H1 (cell line): ENCODE results near the gene SPOPL. TPM values are rescaled to one million over a fixed set of nuclear protein-coding genes. Genes with fewer than 3 reads are reported as not detected.

Experiments used
- BACH1 ChIP-seq: IDR thresholded peaks from 2 replicates; pipeline ENCODE4 v1.6.1; 2012; ENCODE audit warnings: low read length, improper control_type of control experiment
- GABPA ChIP-seq: IDR thresholded peaks from 2 replicates; pipeline ENCODE4 v1.6.1; 2011; ENCODE audit warnings: mild to moderate bottlenecking, low read length, moderate library complexity, borderline replicate concordance; ENCODE audit not compliant: insufficient read depth
- KDM1A ChIP-seq: fragments of 200-600, 300-600 bp; sonication (generic); IDR thresholded peaks from 2 replicates; pipeline ENCODE4 v1.7.1; 2016; ENCODE audit warnings: mild to moderate bottlenecking, low read length, borderline replicate concordance
- PHF8 ChIP-seq: fragments of 200-600 bp; sonication (generic); conservative IDR thresholded peaks from 2 replicates; pipeline ENCODE4 v1.7.1; 2012; ENCODE audit warnings: low read depth, mild to moderate bottlenecking, inconsistent platforms, low read length, moderate library complexity
- SIN3A ChIP-seq, 2 experiments: IDR thresholded peaks in 1 of 2; conservative IDR thresholded peaks in 1 of 2; 2 replicates each; pipeline ENCODE4 v1.6.1; 2011 to 2012; ENCODE audit warnings: low read length in 2 of 2, improper control_type of control experiment in 1 of 2, low read depth in 1 of 2, mild to moderate bottlenecking in 1 of 2
- SUZ12 ChIP-seq: fragments of 200-600 bp; sonication (generic); IDR thresholded peaks from 2 replicates; pipeline ENCODE4 v1.6.1; 2012; ENCODE audit warnings: mild to moderate bottlenecking, inconsistent platforms, low read length, moderate library complexity, mixed read lengths
- TAF7 ChIP-seq: optimal IDR thresholded peaks from 2 replicates; pipeline ENCODE3; 2011; ENCODE audit warnings: low read depth, mild to moderate bottlenecking, inconsistent platforms, low read length, moderate library complexity, borderline replicate concordance
- polyA plus RNA-seq, 7 experiments: library from polyadenylated mRNA; depleted of rRNA in 3 of 7; stranded (reverse) in 5 of 7; unstranded in 2 of 7; fragments of >200 nt in 5 of 7; fragments of 200-250 nt in 2 of 7; gene quantifications; 1 replicate in 5 of 7; 2 replicates in 1 of 7; 4 replicates in 1 of 7; pipeline versions ENCODE4 v1.2.1 to v1.2.3, GENCODE V29; 2011 to 2013; ENCODE audit warnings: missing spikeins in 2 of 7, mixed read lengths in 2 of 7
- total RNA-seq: library from RNA; stranded (reverse); fragmentation: NEBNext Ultra II Directional; extraction: Animal tissue kit (Norgen Biotek cat#: 25700); gene quantifications from 2 replicates; pipeline ENCODE4 v1.2.1, GENCODE V29; 2021
- TF ChIP-seq, protein P1 (sequence below): fragments of 300-600 bp; sonication (generic); IDR thresholded peaks from 2 replicates; pipeline ENCODE4 v1.7.1; 2012; ENCODE audit warnings: low read length, moderate library complexity, mild to moderate bottlenecking, inconsistent platforms; ENCODE audit not compliant: insufficient replicate concordance
- TF ChIP-seq, protein P2 (sequence below): IDR thresholded peaks from 2 replicates; pipeline ENCODE4 v1.6.1; 2012; ENCODE audit warnings: low read length, inconsistent platforms

Gene SPOPL
- total and polyA plus RNA-seq, 2 of the 8 experiments (the other 6 are each of a cell fraction or from before 2014, with no cell fraction given), result 1.9 to 14.5 TPM

DNA sequence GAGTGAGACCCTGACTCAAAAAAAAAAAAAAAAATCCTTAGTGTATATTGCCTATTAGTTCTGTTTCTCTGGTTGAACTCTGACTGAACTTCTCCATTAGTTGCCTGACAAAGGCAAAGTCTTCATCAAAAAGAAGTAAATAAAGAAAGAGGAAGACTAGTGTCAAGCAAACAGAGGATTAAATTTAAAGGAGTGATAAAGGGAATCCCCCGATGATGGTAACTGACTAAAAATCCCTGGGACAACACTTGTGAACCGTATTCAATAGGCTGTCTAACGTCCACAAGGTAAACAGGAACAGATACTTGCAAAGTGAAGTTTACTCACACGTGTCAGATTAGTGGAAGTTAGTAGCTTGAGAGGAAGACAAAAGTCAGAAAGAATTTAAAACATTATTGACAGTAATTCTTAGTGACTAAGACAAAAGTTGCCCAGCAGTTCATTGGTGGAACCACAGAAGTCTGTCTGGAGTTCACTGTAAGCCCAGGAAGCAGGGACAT is 26.2 kb upstream of the SPOPL start (continued):
- TF ChIP-seq, protein P1, sequence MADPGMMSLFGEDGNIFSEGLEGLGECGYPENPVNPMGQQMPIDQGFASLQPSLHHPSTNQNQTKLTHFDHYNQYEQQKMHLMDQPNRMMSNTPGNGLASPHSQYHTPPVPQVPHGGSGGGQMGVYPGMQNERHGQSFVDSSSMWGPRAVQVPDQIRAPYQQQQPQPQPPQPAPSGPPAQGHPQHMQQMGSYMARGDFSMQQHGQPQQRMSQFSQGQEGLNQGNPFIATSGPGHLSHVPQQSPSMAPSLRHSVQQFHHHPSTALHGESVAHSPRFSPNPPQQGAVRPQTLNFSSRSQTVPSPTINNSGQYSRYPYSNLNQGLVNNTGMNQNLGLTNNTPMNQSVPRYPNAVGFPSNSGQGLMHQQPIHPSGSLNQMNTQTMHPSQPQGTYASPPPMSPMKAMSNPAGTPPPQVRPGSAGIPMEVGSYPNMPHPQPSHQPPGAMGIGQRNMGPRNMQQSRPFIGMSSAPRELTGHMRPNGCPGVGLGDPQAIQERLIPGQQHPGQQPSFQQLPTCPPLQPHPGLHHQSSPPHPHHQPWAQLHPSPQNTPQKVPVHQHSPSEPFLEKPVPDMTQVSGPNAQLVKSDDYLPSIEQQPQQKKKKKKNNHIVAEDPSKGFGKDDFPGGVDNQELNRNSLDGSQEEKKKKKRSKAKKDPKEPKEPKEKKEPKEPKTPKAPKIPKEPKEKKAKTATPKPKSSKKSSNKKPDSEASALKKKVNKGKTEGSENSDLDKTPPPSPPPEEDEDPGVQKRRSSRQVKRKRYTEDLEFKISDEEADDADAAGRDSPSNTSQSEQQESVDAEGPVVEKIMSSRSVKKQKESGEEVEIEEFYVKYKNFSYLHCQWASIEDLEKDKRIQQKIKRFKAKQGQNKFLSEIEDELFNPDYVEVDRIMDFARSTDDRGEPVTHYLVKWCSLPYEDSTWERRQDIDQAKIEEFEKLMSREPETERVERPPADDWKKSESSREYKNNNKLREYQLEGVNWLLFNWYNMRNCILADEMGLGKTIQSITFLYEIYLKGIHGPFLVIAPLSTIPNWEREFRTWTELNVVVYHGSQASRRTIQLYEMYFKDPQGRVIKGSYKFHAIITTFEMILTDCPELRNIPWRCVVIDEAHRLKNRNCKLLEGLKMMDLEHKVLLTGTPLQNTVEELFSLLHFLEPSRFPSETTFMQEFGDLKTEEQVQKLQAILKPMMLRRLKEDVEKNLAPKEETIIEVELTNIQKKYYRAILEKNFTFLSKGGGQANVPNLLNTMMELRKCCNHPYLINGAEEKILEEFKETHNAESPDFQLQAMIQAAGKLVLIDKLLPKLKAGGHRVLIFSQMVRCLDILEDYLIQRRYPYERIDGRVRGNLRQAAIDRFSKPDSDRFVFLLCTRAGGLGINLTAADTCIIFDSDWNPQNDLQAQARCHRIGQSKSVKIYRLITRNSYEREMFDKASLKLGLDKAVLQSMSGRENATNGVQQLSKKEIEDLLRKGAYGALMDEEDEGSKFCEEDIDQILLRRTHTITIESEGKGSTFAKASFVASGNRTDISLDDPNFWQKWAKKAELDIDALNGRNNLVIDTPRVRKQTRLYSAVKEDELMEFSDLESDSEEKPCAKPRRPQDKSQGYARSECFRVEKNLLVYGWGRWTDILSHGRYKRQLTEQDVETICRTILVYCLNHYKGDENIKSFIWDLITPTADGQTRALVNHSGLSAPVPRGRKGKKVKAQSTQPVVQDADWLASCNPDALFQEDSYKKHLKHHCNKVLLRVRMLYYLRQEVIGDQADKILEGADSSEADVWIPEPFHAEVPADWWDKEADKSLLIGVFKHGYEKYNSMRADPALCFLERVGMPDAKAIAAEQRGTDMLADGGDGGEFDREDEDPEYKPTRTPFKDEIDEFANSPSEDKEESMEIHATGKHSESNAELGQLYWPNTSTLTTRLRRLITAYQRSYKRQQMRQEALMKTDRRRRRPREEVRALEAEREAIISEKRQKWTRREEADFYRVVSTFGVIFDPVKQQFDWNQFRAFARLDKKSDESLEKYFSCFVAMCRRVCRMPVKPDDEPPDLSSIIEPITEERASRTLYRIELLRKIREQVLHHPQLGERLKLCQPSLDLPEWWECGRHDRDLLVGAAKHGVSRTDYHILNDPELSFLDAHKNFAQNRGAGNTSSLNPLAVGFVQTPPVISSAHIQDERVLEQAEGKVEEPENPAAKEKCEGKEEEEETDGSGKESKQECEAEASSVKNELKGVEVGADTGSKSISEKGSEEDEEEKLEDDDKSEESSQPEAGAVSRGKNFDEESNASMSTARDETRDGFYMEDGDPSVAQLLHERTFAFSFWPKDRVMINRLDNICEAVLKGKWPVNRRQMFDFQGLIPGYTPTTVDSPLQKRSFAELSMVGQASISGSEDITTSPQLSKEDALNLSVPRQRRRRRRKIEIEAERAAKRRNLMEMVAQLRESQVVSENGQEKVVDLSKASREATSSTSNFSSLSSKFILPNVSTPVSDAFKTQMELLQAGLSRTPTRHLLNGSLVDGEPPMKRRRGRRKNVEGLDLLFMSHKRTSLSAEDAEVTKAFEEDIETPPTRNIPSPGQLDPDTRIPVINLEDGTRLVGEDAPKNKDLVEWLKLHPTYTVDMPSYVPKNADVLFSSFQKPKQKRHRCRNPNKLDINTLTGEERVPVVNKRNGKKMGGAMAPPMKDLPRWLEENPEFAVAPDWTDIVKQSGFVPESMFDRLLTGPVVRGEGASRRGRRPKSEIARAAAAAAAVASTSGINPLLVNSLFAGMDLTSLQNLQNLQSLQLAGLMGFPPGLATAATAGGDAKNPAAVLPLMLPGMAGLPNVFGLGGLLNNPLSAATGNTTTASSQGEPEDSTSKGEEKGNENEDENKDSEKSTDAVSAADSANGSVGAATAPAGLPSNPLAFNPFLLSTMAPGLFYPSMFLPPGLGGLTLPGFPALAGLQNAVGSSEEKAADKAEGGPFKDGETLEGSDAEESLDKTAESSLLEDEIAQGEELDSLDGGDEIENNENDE, result no peak
- TF ChIP-seq, protein P2, sequence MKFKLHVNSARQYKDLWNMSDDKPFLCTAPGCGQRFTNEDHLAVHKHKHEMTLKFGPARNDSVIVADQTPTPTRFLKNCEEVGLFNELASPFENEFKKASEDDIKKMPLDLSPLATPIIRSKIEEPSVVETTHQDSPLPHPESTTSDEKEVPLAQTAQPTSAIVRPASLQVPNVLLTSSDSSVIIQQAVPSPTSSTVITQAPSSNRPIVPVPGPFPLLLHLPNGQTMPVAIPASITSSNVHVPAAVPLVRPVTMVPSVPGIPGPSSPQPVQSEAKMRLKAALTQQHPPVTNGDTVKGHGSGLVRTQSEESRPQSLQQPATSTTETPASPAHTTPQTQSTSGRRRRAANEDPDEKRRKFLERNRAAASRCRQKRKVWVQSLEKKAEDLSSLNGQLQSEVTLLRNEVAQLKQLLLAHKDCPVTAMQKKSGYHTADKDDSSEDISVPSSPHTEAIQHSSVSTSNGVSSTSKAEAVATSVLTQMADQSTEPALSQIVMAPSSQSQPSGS, result no peak
- no peak for TF ChIP-seq SUZ12
- no peak for TF ChIP-seq KDM1A
- no peak for TF ChIP-seq TAF7
- TF ChIP-seq PHF8, result no peak
- no peak for TF ChIP-seq GABPA
- TF ChIP-seq SIN3A (conservative IDR thresholded peaks at IDR 0.05 in 1 of 2, IDR thresholded peaks at IDR 0.05 in 1 of 2; ENCODE audit: low read depth in 1 of 2, low read length in 2 of 2), result no peak
- no peak for TF ChIP-seq BACH1
